Large intestine (tissue), 3 donors: ENCODE data around the gene CCDC18. TPM values are rescaled to one million over a fixed set of nuclear protein-coding genes. Genes with fewer than 3 reads are reported as not detected.
"Not testable (repeated sequence)": the region's sequence is repeated elsewhere in the genome, so short reads cannot be mapped to it uniquely, and the experiment has no call there.

Source experiments
- DNase-seq, 2 donors: peaks; one replicate each; pipeline versions ENCODE4 v3.0.0 to v3.0.0-alpha.2; 2013
- H3K27ac ChIP-seq: one replicate; pipeline ENCODE4 v1.5.1; 2013; ENCODE audit warnings: low read length
- H3K27me3 ChIP-seq: 2 replicates; pipeline ENCODE4 v1.6.1; 2013; ENCODE audit warnings: low read length; ENCODE audit not compliant: control insufficient read depth, insufficient read depth
- H3K36me3 ChIP-seq: 2 replicates; pipeline ENCODE4 v1.6.1; 2013; ENCODE audit warnings: low read length; ENCODE audit not compliant: control insufficient read depth, insufficient read depth
- H3K4me1 ChIP-seq: one replicate; pipeline ENCODE4 v1.6.1; 2013; ENCODE audit warnings: low read length; ENCODE audit not compliant: control insufficient read depth, insufficient read depth
- H3K4me3 ChIP-seq: one replicate; pipeline ENCODE4 v1.5.1; 2013; ENCODE audit warnings: low read length
- H3K9me3 ChIP-seq: one replicate; pipeline ENCODE4 v1.6.1; 2013; ENCODE audit warnings: mild to moderate bottlenecking, low read depth, low read length, moderate library complexity; ENCODE audit not compliant: control insufficient read depth
- WGBS: methylation state at CpG from one replicate; pipeline ENCODE4 v1.1.5; 2013; ENCODE audit warnings: low lambda C conversion rate; ENCODE audit not compliant: insufficient coverage; 5-methylcytosine and 5-hydroxymethylcytosine counted together
- polyA plus RNA-seq: library from polyadenylated mRNA; unstranded; fragments of 120-200 nt; gene quantifications from one replicate; pipeline ENCODE4 v1.2.1, GENCODE V29; 2013

CCDC18 gene
- polyA plus RNA-seq, 1 donor, result 6.4 TPM

DNA sequence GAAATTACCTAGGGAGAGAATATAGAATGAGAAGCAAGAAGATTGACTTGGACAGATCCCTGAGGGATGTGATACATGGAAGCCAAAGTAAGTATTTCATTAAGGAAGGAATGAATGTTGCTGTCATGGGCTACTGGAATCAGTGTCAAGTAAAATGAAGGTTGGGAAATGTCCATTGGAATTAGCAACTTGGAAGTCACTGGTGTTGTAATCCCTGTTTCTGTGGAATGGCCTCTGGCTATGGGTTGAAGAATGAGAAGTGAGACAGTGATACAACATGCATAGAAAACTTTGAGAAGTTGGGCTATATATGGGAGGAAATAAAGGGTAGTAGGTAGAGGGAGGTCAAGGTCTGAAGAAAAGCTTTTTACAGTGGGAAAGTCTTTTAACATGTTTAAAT lies 54.7 kb downstream of the CCDC18 start:
- Histone ChIP-seq H3K4me3 (no peak overlapping the region), H3K4me1 (no peaks in the 10 kb centered on the region), H3K9me3 (no peaks in the 10 kb centered on the region), H3K27ac (no peak overlapping the region), H3K27me3 (no peaks in the 10 kb centered on the region), H3K36me3 (peaks cover 5% of the 10 kb centered on the region)
- no peak for DNase-seq

DNA sequence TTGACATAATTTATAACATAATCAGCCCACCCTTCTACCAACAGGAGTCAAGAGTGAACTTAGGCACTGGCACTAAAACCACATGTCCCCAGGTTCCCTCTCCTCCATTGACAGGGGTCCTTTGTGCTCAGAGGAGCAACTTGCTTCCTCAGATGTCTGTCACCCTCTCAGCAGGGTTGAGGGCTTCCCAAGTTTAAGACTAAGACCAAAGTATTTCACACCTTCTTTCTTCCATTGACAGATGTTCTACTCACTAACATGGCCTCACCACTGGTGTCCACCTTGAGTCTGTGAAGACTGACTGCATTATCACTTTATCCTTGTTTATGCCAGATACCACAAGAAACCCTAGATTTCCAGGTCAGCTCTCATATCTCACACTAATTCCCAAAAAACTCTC lies 56.5 kb downstream of the CCDC18 start:
- Histone ChIP-seq H3K9me3 (no peaks in the 10 kb centered on the region), H3K27ac (no peak overlapping the region), H3K4me1 (no peaks in the 10 kb centered on the region), H3K27me3 (no peaks in the 10 kb centered on the region), H3K4me3 (no peak overlapping the region), H3K36me3 (peaks cover 7% of the 10 kb centered on the region)
- DNase-seq, result no peak

DNA sequence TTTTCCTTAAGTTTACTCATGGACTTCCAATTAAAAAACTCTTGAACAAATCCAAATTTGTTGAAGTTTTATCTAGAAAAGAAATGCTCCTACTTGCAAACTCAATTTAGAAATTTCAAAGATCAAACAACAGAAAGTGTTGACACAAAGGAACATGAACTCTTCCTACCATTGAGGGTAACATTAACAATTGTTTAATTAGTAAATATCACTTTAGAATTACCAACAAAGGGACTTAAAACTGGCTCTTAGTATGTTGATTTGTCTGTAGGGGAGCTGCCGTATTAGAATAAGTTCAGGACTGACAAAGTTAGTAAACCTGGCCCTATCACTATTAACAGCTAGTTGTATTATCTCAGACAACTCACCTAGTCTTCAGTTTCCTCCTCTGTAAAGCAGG lies 57.9 kb downstream of the CCDC18 start:
- Histone ChIP-seq H3K4me1 (no peaks in the 10 kb centered on the region), H3K36me3 (peaks cover 10% of the 10 kb centered on the region), H3K4me3 (no peak overlapping the region), H3K9me3 (peaks cover 7% of the 10 kb centered on the region), H3K27ac (no peak overlapping the region), H3K27me3 (no peaks in the 10 kb centered on the region)
- no peak for DNase-seq
- WGBS, result no CpG with 5 or more reads among the region's 1 CpG

DNA sequence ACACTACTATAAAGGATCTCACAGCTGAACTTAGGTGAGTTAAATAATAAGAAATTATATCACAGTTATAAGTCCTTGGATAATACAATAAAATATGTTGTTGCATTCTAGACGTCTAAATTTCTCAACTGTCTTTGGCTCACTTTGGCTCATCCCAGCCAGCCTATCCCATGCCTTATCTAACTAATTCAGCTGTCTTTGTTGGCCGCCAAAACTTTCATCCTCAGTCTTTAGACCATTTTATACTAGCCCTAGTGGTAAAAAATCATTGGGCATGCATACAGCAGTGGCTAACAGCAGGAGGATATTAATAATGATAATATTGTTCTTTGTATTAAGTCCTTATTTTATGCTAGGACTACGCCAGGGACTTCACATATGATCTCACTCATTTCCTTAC lies 59.3 kb downstream of the CCDC18 start:
- Histone ChIP-seq H3K36me3 (peaks cover 10% of the 10 kb centered on the region), H3K4me1 (no peaks in the 10 kb centered on the region), H3K27ac (no peak overlapping the region), H3K4me3 (no peak overlapping the region), H3K27me3 (no peaks in the 10 kb centered on the region), H3K9me3 (peaks cover 7% of the 10 kb centered on the region)
- WGBS, result no CpG with 5 or more reads among the region's 3 CpGs
- DNase-seq, result no peak

DNA sequence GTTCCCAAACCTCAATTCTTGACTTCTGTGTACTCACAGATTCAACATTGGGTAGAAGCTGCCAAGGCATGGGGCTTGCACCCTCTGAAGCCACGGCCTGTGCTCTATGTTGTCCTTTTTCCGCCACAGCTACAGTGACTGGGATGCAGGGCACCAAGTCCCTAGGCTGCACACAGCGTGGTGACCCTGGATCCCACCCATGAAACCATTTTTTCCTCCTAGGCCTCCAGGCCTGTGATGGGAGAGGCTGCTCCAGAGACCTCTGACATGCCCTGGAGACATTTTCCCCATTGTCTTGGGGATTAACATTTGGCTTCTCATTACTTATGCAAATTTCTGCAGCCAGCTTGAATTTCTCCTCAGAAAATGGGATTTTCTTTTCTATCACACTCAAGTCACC lies 62.7 kb downstream of the CCDC18 start:
- not testable (repeated sequence) for H3K9me3 ChIP-seq, H3K4me3 ChIP-seq, H3K36me3 ChIP-seq, DNase-seq, H3K4me1 ChIP-seq, H3K27me3 ChIP-seq, H3K27ac ChIP-seq
- WGBS, result 100% methylated on average over 1 of the region's 3 CpGs

DNA sequence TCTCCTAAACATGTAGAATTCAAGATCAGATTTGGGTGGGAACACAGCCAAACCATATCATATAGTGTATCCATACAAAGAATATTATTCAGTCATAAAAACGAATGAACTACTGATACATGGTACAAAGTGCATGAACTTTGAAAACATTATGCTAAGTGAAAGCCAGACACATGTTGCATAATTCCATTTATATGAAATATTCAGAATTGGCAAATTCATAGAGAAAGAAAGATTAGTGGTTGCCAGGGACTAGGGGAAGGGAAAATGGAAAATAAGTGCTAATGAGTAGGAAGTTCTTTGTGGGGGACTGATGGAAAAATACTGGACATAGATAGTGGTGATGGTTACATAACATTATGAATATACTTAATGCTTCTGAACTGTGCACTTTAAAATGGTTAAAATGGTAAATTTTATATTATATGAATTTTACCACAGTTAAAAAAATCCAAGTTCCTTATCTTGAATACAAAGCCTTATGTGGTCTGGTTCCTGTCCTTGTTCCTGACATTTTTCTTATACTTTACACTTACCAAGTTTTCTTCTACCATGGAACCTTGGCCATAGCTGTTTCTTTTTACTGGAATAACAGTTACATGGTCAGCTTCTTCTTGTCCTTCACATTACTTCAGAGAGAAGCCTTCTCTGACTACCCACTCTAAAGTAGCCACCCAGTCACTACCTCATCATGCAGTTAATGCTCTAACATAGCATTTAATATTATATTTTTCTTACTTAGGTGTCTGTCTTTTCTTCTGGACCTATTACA lies 64.0 kb downstream of the CCDC18 start:
- peak in 1 of 2 donors; percentile 27 for DNase-seq
- Histone ChIP-seq H3K36me3 (peaks cover 10% of the 10 kb centered on the region), H3K27me3 (no peaks in the 10 kb centered on the region), H3K9me3 (peaks cover 7% of the 10 kb centered on the region), H3K27ac (no peak overlapping the region), H3K4me1 (no peaks in the 10 kb centered on the region), H3K4me3 (no peak overlapping the region)
- no CpG with 5 or more reads among the region's 1 CpG for WGBS

DNA sequence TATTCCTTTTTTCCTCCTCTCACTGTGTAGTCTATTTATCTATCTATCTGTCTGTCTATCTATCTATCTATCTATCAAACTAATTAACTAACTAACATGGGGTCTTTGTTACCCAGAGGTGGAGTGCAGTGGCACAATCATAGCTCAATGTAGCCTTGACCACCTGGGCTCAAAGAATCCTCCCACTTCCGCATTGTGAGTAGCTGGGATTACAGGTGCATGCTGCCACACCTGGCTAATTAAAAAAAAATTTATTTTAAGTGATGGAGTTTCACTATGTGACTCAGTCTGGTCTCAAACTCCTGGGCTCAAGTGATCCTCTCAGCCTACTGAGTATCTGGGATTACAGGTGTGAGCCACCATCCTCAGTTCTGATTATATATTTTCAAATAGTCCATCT lies 71.4 kb downstream of the CCDC18 start:
- no peaks in the 10 kb centered on the region for H3K27me3 ChIP-seq

DNA sequence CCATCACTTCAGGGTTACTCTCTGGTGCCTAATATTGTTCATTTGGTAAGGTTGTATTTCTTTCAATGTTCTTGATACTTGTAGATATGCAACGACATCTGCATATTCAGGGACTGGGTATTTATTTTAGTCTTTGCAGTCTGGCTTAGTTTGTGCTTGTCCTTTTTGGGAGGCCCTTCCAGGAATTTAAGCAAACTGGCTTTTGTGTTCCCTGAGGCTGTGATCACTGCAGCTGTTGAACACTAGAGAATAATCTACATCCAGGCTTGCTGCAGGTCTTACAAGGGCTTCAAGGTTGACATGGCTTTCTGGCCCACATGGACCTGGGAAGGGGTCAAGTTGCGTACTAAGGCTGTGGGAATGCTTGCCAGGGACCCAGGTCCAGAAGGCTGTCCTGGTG lies 72.1 kb downstream of the CCDC18 start:
- DNase-seq, result no peak
- Histone ChIP-seq H3K36me3 (peaks cover 2% of the 10 kb centered on the region), H3K9me3 (peaks cover 11% of the 10 kb centered on the region), H3K4me3 (no peak overlapping the region), H3K4me1 (no peaks in the 10 kb centered on the region), H3K27ac (no peak overlapping the region), H3K27me3 (no peaks in the 10 kb centered on the region)
- WGBS, result 100% methylated on average over 1 of the region's 2 CpGs

More for the DNA sequence above, 71.4 kb downstream of the CCDC18 start:
- H3K27ac ChIP-seq, result no peak overlapping the region
- H3K36me3 ChIP-seq, result peaks cover 2% of the 10 kb centered on the region
- DNase-seq, result no peak
- no peaks in the 10 kb centered on the region for H3K4me1 ChIP-seq
- no CpG with 5 or more reads among the region's 1 CpG for WGBS
- H3K4me3 ChIP-seq, result no peak overlapping the region
- H3K9me3 ChIP-seq, result peaks cover 11% of the 10 kb centered on the region

DNA sequence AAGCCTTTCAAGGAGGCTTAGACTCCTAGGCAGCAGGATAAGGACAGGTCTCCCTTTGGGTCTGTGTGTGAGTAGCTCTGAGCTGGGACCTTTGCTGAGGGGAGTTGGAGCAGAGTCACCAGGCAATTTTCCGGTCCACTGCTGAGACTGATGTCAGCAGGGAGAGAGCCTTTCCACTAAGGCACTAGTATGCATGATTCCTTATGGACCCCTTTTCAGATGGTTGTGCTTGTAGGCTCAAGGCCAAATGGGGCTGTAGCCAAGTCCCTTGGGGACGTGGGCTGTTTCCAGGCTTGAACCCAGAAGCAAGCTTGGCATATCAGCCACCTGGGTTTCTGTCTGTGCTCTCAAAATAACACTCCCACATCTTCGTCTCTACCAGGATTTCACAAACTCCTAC lies 73.0 kb downstream of the CCDC18 start:
- Histone ChIP-seq H3K4me1 (no peaks in the 10 kb centered on the region), H3K27ac (no peak overlapping the region), H3K4me3 (no peak overlapping the region), H3K9me3 (peaks cover 11% of the 10 kb centered on the region), H3K36me3 (peaks cover 2% of the 10 kb centered on the region), H3K27me3 (no peaks in the 10 kb centered on the region)
- WGBS, result 100% methylated on average over 1 of the region's 3 CpGs
- no peak for DNase-seq

DNA sequence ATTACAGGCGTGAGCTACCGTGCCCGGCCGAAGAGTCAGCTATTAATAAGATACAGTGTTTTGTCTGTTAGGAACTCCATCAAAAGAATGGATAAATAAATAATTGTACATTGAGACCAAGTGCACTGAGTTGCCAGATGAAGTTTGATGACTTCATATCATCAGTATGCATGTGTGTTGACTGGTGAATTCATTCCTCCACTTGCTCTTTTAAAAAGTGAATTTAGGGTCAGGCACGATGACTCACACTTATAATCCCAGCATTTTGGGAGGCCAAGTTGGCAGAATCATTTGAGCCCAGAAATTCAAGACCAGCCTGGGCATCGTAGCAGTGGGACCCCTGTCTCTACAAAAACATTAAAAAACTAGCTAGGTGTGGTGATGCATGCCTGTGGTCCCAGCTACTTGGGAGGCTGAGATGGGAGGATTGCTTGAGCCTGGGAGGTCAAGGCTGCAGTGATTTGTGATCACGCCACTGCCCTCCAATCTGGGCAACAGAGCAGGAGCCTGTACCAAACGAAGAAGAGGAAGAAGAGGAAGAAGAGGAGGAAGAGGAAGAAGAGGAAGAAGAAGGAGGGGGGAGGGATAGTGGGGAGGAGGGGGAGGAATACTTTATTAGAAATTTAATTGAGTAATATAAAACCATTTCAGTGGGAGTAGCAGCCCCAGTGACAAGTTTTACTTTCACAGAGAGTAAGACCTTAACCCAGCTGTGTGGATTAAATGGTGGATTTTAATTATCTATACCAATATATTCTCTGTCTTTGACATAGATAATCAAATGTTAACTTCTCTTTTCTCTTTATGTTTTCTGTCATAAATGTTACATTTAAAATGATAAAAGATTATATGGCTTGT lies 74.9 kb downstream of the CCDC18 start:
- peaks cover 2% of the 10 kb centered on the region for H3K36me3 ChIP-seq
- peaks cover 11% of the 10 kb centered on the region for H3K9me3 ChIP-seq
- H3K4me3 ChIP-seq, result no peak overlapping the region
- H3K27me3 ChIP-seq, result no peaks in the 10 kb centered on the region
- WGBS, result 100% methylated on average over 2 of the region's 8 CpGs
- no peak for DNase-seq
- no peak overlapping the region for H3K27ac ChIP-seq
- H3K4me1 ChIP-seq, result no peaks in the 10 kb centered on the region
